Trophoblast cell (in vitro differentiated cells and primary cell): Measurements from ENCODE around the gene PHF12.

Source experiments
- DNase-seq, 2 donors: peaks; one replicate each; pipeline ENCODE4 v3.0.0-alpha.2; 2016
- H2AFZ ChIP-seq: 2 replicates; pipeline ENCODE4 v1.6.1; 2013; ENCODE audit warnings: low read length, moderate library complexity, mild to moderate bottlenecking; ENCODE audit not compliant: insufficient read depth, poor library complexity
- H2AK5ac ChIP-seq: 2 replicates; pipeline ENCODE4 v1.6.1; 2013; ENCODE audit warnings: mild to moderate bottlenecking, low read length
- H2BK120ac ChIP-seq: 2 replicates; pipeline ENCODE4 v1.6.1; 2013; ENCODE audit warnings: low read length, mild to moderate bottlenecking, moderate library complexity; ENCODE audit not compliant: insufficient read depth, poor library complexity
- H2BK12ac ChIP-seq: 2 replicates; pipeline ENCODE4 v1.6.1; 2013; ENCODE audit warnings: mild to moderate bottlenecking, low read length, moderate library complexity
- H2BK5ac ChIP-seq: 2 replicates; pipeline ENCODE4 v1.6.1; 2013; ENCODE audit warnings: low read length, low read depth, moderate library complexity, mild to moderate bottlenecking; ENCODE audit not compliant: poor library complexity
- H3K14ac ChIP-seq: 2 replicates; pipeline ENCODE4 v1.6.1; 2013; ENCODE audit warnings: mild to moderate bottlenecking, low read length
- H3K18ac ChIP-seq: 2 replicates; pipeline ENCODE4 v1.6.1; 2013; ENCODE audit warnings: mild to moderate bottlenecking, low read length
- H3K23ac ChIP-seq: 2 replicates; pipeline ENCODE4 v1.6.1; 2013; ENCODE audit warnings: low read length
- H3K27ac ChIP-seq: 2 replicates; pipeline ENCODE4 v1.5.1; 2013; ENCODE audit warnings: low read depth, mild to moderate bottlenecking, inconsistent platforms, low read length, moderate library complexity
- H3K27me3 ChIP-seq: 2 replicates; pipeline ENCODE4 v1.6.1; 2013; ENCODE audit warnings: inconsistent platforms, mild to moderate bottlenecking, low read length, moderate library complexity; ENCODE audit not compliant: insufficient read depth
- H3K36me3 ChIP-seq, 2 experiments: 1 replicate in 1 of 2; 2 replicates in 1 of 2; pipeline ENCODE4 v1.6.1; 2013; ENCODE audit warnings: low read length in 2 of 2, mild to moderate bottlenecking in 2 of 2, moderate library complexity in 1 of 2; ENCODE audit not compliant: insufficient read depth in 2 of 2, control insufficient read depth in 1 of 2
- H3K4ac ChIP-seq: 2 replicates; pipeline ENCODE4 v1.6.1; 2013; ENCODE audit warnings: low read depth, mild to moderate bottlenecking, low read length, moderate library complexity
- H3K4me1 ChIP-seq, 2 experiments: 1 replicate in 1 of 2; 2 replicates in 1 of 2; pipeline ENCODE4 v1.6.1; 2013; ENCODE audit warnings: low read length in 2 of 2, mild to moderate bottlenecking in 2 of 2, moderate library complexity in 1 of 2; ENCODE audit not compliant: insufficient read depth in 2 of 2, control insufficient read depth in 1 of 2
- H3K4me2 ChIP-seq: 2 replicates; pipeline ENCODE4 v1.6.1; 2013; ENCODE audit warnings: inconsistent platforms, mild to moderate bottlenecking, low read length, moderate library complexity
- H3K4me3 ChIP-seq: 2 replicates; pipeline ENCODE4 v1.5.1; 2013; ENCODE audit warnings: mild to moderate bottlenecking, low read depth, low read length, inconsistent platforms
- H3K79me1 ChIP-seq: one replicate; pipeline ENCODE4 v1.6.1; 2013; ENCODE audit warnings: low read length
- H3K79me2 ChIP-seq: 2 replicates; pipeline ENCODE4 v1.6.1; 2013; ENCODE audit warnings: low read length, mild to moderate bottlenecking; ENCODE audit not compliant: control insufficient read depth, insufficient read depth, poor library complexity
- H3K9ac ChIP-seq: 2 replicates; pipeline ENCODE4 v1.6.1; 2013; ENCODE audit warnings: mild to moderate bottlenecking, low read length
- H3K9me3 ChIP-seq: 2 replicates; pipeline ENCODE4 v1.6.1; 2013; ENCODE audit warnings: low read depth, mild to moderate bottlenecking, control low read depth, inconsistent platforms, low read length; ENCODE audit not compliant: insufficient read depth
- H4K12ac ChIP-seq: 2 replicates; pipeline ENCODE4 v1.6.1; 2013; ENCODE audit warnings: low read depth, mild to moderate bottlenecking, low read length, moderate library complexity
- H4K8ac ChIP-seq: 2 replicates; pipeline ENCODE4 v1.6.1; 2013; ENCODE audit warnings: low read depth, mild to moderate bottlenecking, low read length, moderate library complexity
- H4K91ac ChIP-seq: one replicate; pipeline ENCODE4 v1.6.1; 2013; ENCODE audit warnings: low read depth, mild to moderate bottlenecking, low read length, moderate library complexity
- WGBS: extraction: QIAGEN DNeasy Blood & Tissue Kit; methylation state at CpG from one replicate; pipeline ENCODE4 v1.1.7; 2013; ENCODE audit warnings: missing lambda C conversion rate; ENCODE audit not compliant: insufficient read length, insufficient coverage; ENCODE audit errors: extremely low coverage; 5-methylcytosine and 5-hydroxymethylcytosine counted together

PHF12 gene

GRCh38 chr17:28857905-28858800 lies 93.2 kb downstream of the PHF12 start:
- Histone ChIP-seq H3K4ac (no peak overlapping the region), H3K4me2 (no peak overlapping the region), H2AFZ (no peak overlapping the region), H2BK12ac (no peak overlapping the region), H2AK5ac (no peak overlapping the region), H3K79me1 (peaks cover 6% of the 10 kb centered on the region), H3K36me3 (peaks cover 25 to 36% of the 10 kb centered on the region in 2 experiments), H2BK120ac (no peak overlapping the region), H4K12ac (no peak overlapping the region), H3K27me3 (no peaks in the 10 kb centered on the region), H2BK5ac (no peak overlapping the region), H3K14ac (no peak overlapping the region), H3K27ac (no peak overlapping the region), H3K9ac (no peak overlapping the region), H4K8ac (no peak overlapping the region), H3K4me3 (no peak overlapping the region), H4K91ac (no peak overlapping the region), H3K79me2 (peaks cover 3% of the 10 kb centered on the region), H3K18ac (no peak overlapping the region), H3K4me1 (peaks cover 0 to 6% of the 10 kb centered on the region in 2 experiments), H3K23ac (no peak overlapping the region), H3K9me3 (peaks cover 2% of the 10 kb centered on the region)
- no peak for DNase-seq
- no CpG with 5 or more reads among the region's 3 CpGs for WGBS

GRCh38 chr17:28856028-28856574 lies 95.2 kb downstream of the PHF12 start:
- no peak for DNase-seq
- Histone ChIP-seq H3K9me3 (peaks cover 2% of the 10 kb centered on the region), H2AFZ (no peak overlapping the region), H2BK5ac (no peak overlapping the region), H3K14ac (no peak overlapping the region), H3K79me2 (peaks cover 3% of the 10 kb centered on the region), H4K91ac (no peak overlapping the region), H2AK5ac (no peak overlapping the region), H3K4ac (no peak overlapping the region), H2BK120ac (no peak overlapping the region), H4K12ac (no peak overlapping the region), H3K4me1 (peaks cover 0 to 6% of the 10 kb centered on the region in 2 experiments), H3K79me1 (peaks cover 6% of the 10 kb centered on the region), H3K4me2 (no peak overlapping the region), H3K27me3 (no peaks in the 10 kb centered on the region), H3K4me3 (no peak overlapping the region), H3K36me3 (peaks cover 25 to 36% of the 10 kb centered on the region in 2 experiments), H3K9ac (no peak overlapping the region), H4K8ac (no peak overlapping the region), H3K23ac (no peak overlapping the region), H2BK12ac (no peak overlapping the region), H3K18ac (peak overlapping the region; percentile 29), H3K27ac (no peak overlapping the region)
- no CpG with 5 or more reads among the region's 5 CpGs for WGBS

GRCh38 chr17:28855336-28855679 lies 96.0 kb downstream of the PHF12 start:
- peak overlapping the region; percentile 95 for H3K9ac ChIP-seq
- peak overlapping the region; percentile 83 for H3K4me2 ChIP-seq
- no peak for DNase-seq
- H3K27ac ChIP-seq: peak overlapping the region; percentile 15
- peak overlapping the region; percentile 91 for H4K8ac ChIP-seq
- H3K4me3 ChIP-seq: peak overlapping the region; percentile 93
- peak overlapping the region; percentile 64 for H3K18ac ChIP-seq
- no peak overlapping the region for H2BK120ac ChIP-seq
- peak overlapping the region; percentile 86 for H2AFZ ChIP-seq
- H3K9me3 ChIP-seq: peaks cover 2% of the 10 kb centered on the region
- no peak overlapping the region for H3K23ac ChIP-seq
- H3K4ac ChIP-seq: no peak overlapping the region
- no CpG with 5 or more reads among the region's 5 CpGs for WGBS
- H2AK5ac ChIP-seq: no peak overlapping the region
- H4K12ac ChIP-seq: peak overlapping the region; percentile 76
- no peak overlapping the region for H2BK12ac ChIP-seq
- H3K79me2 ChIP-seq: peaks cover 3% of the 10 kb centered on the region
- H4K91ac ChIP-seq: peak overlapping the region; percentile 59
- H3K14ac ChIP-seq: peak overlapping the region; percentile 50
- H2BK5ac ChIP-seq: no peak overlapping the region
- no peaks in the 10 kb centered on the region for H3K27me3 ChIP-seq
- H3K4me1 ChIP-seq: peaks cover 0 to 6% of the 10 kb centered on the region in 2 experiments
- peaks cover 6% of the 10 kb centered on the region for H3K79me1 ChIP-seq
- peaks cover 21 to 31% of the 10 kb centered on the region in 2 experiments for H3K36me3 ChIP-seq
